IMR-90 (cell line): ENCODE data around the gene CTBP2. TPM values are rescaled to one million over a fixed set of nuclear protein-coding genes. Genes with fewer than 3 reads are reported as not detected.

ENCODE experiments used
- ATAC-seq: fragments of 200-7000 bp; cut with Tn5 transposase; 2 replicates; pipeline ENCODE4 v1.9.1; 2020; ENCODE audit warnings: low read depth, mild to moderate bottlenecking, moderate library complexity
- BruUV-seq: library from RNA; stranded (reverse); fragments of 400-500 nt; replicated peaks from 2 replicates; lab custom pipeline; 2021; lab: Mats Ljungman, UMichigan
- CTCF ChIA-PET: fragments of 300-600 bp; formaldehyde crosslinking; extraction: SDS; loops from one replicate; lab custom pipeline; 2021; ENCODE audit warnings: antibody characterized with exemption; lab: Yijun Ruan, JAX
- POLR2A ChIA-PET: fragments of 300-600 bp; sonication (Branson Sonifier 250); formaldehyde crosslinking; loops from one replicate; lab custom pipeline; 2022; ENCODE audit warnings: antibody characterized with exemption; ENCODE audit not compliant: unreplicated experiment; lab: Charles Lee
- DNase-seq: peaks from one replicate; pipeline ENCODE4 v3.0.0; 2013
- H2AFZ ChIP-seq: replicated peaks from 2 replicates; pipeline ENCODE3; 2013; ENCODE audit warnings: low read length, mild to moderate bottlenecking; ENCODE audit not compliant: poor library complexity
- H2AK5ac ChIP-seq: 2 replicates; pipeline ENCODE4 v1.6.1; 2013; ENCODE audit warnings: low read depth, low read length, inconsistent platforms
- H2AK9ac ChIP-seq: replicated peaks from 2 replicates; pipeline ENCODE3; 2013; ENCODE audit warnings: mild to moderate bottlenecking, low read depth, low read length, moderate library complexity; ENCODE audit not compliant: poor library complexity
- H2BK120ac ChIP-seq: 2 replicates; pipeline ENCODE4 v1.6.1; 2013; ENCODE audit warnings: low read depth, low read length, inconsistent platforms
- H2BK15ac ChIP-seq: 3 replicates; pipeline ENCODE4 v1.6.1; 2013; ENCODE audit warnings: low read depth, low read length, inconsistent platforms
- H2BK20ac ChIP-seq: 2 replicates; pipeline ENCODE4 v1.6.1; 2013; ENCODE audit warnings: low read depth, mild to moderate bottlenecking, inconsistent platforms, low read length, moderate library complexity
- H2BK5ac ChIP-seq: 2 replicates; pipeline ENCODE4 v1.6.1; 2013; ENCODE audit warnings: mild to moderate bottlenecking, low read depth, low read length, inconsistent platforms; ENCODE audit not compliant: poor library complexity, severe bottlenecking
- H3K14ac ChIP-seq: replicated peaks from 2 replicates; pipeline ENCODE4 v1.6.1; 2013; ENCODE audit warnings: low read depth, low read length, inconsistent platforms
- H3K18ac ChIP-seq: 2 replicates; pipeline ENCODE4 v1.6.1; 2013; ENCODE audit warnings: low read depth, low read length, control low read depth
- H3K23ac ChIP-seq: 2 replicates; pipeline ENCODE4 v1.6.1; 2013; ENCODE audit warnings: low read depth, low read length, inconsistent platforms
- H3K27ac ChIP-seq: 2 replicates; pipeline ENCODE4 v1.5.1; 2013; ENCODE audit warnings: mild to moderate bottlenecking, control low read depth, low read length; ENCODE audit not compliant: insufficient read depth
- H3K27me3 ChIP-seq: 2 replicates; pipeline ENCODE4 v1.6.1; 2013; ENCODE audit warnings: low read length; ENCODE audit not compliant: control insufficient read depth, insufficient read depth
- H3K36me3 ChIP-seq: 2 replicates; pipeline ENCODE4 v1.6.1; 2013; ENCODE audit warnings: low read length, mixed read lengths; ENCODE audit not compliant: control insufficient read depth, insufficient read depth
- H3K4ac ChIP-seq: 2 replicates; pipeline ENCODE4 v1.6.1; 2013; ENCODE audit warnings: low read depth, low read length, inconsistent platforms
- H3K4me1 ChIP-seq: 2 replicates; pipeline ENCODE4 v1.6.1; 2013; ENCODE audit warnings: low read length, mixed read lengths; ENCODE audit not compliant: control insufficient read depth, insufficient read depth
- H3K4me2 ChIP-seq: 2 replicates; pipeline ENCODE4 v1.6.1; 2013; ENCODE audit warnings: low read depth, mild to moderate bottlenecking, control low read depth, low read length, moderate library complexity
- H3K4me3 ChIP-seq: 2 replicates; pipeline ENCODE4 v1.5.1; 2013; ENCODE audit warnings: low read depth, mild to moderate bottlenecking, control low read depth, low read length, moderate library complexity; ENCODE audit not compliant: insufficient read depth
- H3K56ac ChIP-seq: 2 replicates; pipeline ENCODE4 v1.6.1; 2013; ENCODE audit warnings: low read length, inconsistent platforms; ENCODE audit not compliant: insufficient read depth; ENCODE audit errors: extremely low read depth
- H3K79me1 ChIP-seq, 2 experiments: 2 replicates each; pipeline ENCODE4 v1.6.1; 2013; ENCODE audit warnings: low read length in 2 of 2, inconsistent platforms in 1 of 2, low read depth in 1 of 2
- H3K9ac ChIP-seq: 2 replicates; pipeline ENCODE4 v1.6.1; 2013; ENCODE audit warnings: low read depth, low read length, control low read depth
- H3K9me1 ChIP-seq: 2 replicates; pipeline ENCODE4 v1.6.1; 2013; ENCODE audit warnings: low read length, inconsistent platforms; ENCODE audit not compliant: insufficient read depth
- H3K9me3 ChIP-seq: 2 replicates; pipeline ENCODE4 v1.6.1; 2013; ENCODE audit warnings: low read length; ENCODE audit not compliant: control insufficient read depth, insufficient read depth
- H4K20me1 ChIP-seq: 2 replicates; pipeline ENCODE4 v1.6.1; 2013; ENCODE audit warnings: low read length, inconsistent platforms; ENCODE audit not compliant: insufficient read depth
- H4K5ac ChIP-seq: 2 replicates; pipeline ENCODE4 v1.6.1; 2013; ENCODE audit warnings: mild to moderate bottlenecking, low read depth, low read length, control low read depth
- H4K8ac ChIP-seq, 2 experiments: 2 replicates each; pipeline ENCODE4 v1.6.1; 2013; ENCODE audit warnings: low read depth in 2 of 2, low read length in 2 of 2, control low read depth in 1 of 2, inconsistent platforms in 1 of 2
- H4K91ac ChIP-seq: 2 replicates; pipeline ENCODE4 v1.6.1; 2013; ENCODE audit warnings: low read depth, low read length, inconsistent platforms; ENCODE audit not compliant: insufficient read depth
- BHLHE40 ChIP-seq: fragments of 150-350 bp; IDR thresholded peaks from 2 replicates; pipeline ENCODE4 v1.6.1; 2016; ENCODE audit warnings: mild to moderate bottlenecking, low read depth, low read length
- CEBPB ChIP-seq: IDR thresholded peaks from 2 replicates; pipeline ENCODE4 v1.6.1; 2012; ENCODE audit warnings: low read depth, low read length, improper control_type of control experiment
- CHD1 ChIP-seq: IDR thresholded peaks from 2 replicates; pipeline ENCODE4 v1.6.1; 2012; ENCODE audit warnings: low read depth, low read length, improper control_type of control experiment
- CTCF ChIP-seq: conservative IDR thresholded peaks from 2 replicates; pipeline ENCODE4 v1.5.1; 2012; ENCODE audit warnings: mild to moderate bottlenecking, low read depth, low read length, improper control_type of control experiment
- FOS ChIP-seq: fragments of 150-350 bp; IDR thresholded peaks from 2 replicates; pipeline ENCODE4 v1.6.1; 2016; ENCODE audit warnings: low read depth, low read length
- MAFK ChIP-seq: IDR thresholded peaks from 2 replicates; pipeline ENCODE4 v1.6.1; 2012; ENCODE audit warnings: low read depth, low read length, improper control_type of control experiment
- MAZ ChIP-seq: IDR thresholded peaks from 2 replicates; pipeline ENCODE4 v1.6.1; 2012; ENCODE audit warnings: low read depth, mild to moderate bottlenecking, low read length, improper control_type of control experiment, moderate library complexity, borderline replicate concordance
- MXI1 ChIP-seq: IDR thresholded peaks from 2 replicates; pipeline ENCODE4 v1.6.1; 2012; ENCODE audit warnings: low read depth, mild to moderate bottlenecking, low read length, moderate library complexity, borderline replicate concordance
- NFE2L2 ChIP-seq: fragments of 150-350 bp; IDR thresholded peaks from 2 replicates; pipeline ENCODE4 v1.6.1; 2016; ENCODE audit warnings: low read depth, mild to moderate bottlenecking, low read length
- POLR2A ChIP-seq: IDR thresholded peaks from 2 replicates; pipeline ENCODE4 v1.6.1; 2012; ENCODE audit warnings: mild to moderate bottlenecking, low read depth, low read length
- RAD21 ChIP-seq: IDR thresholded peaks from 2 replicates; pipeline ENCODE4 v1.6.1; 2012; ENCODE audit warnings: low read length, improper control_type of control experiment
- RCOR1 ChIP-seq: IDR thresholded peaks from 2 replicates; pipeline ENCODE4 v1.6.1; 2012; ENCODE audit warnings: mild to moderate bottlenecking, low read length, improper control_type of control experiment; ENCODE audit not compliant: insufficient replicate concordance
- RFX5 ChIP-seq: IDR thresholded peaks from 2 replicates; pipeline ENCODE4 v1.8.0; 2012; ENCODE audit warnings: low read depth, mild to moderate bottlenecking, low read length, moderate library complexity
- SMC3 ChIP-seq: fragments of 150-350 bp; IDR thresholded peaks from 2 replicates; pipeline ENCODE4 v1.6.1; 2016; ENCODE audit warnings: low read depth, mild to moderate bottlenecking, antibody characterized with exemption, low read length, moderate library complexity
- WGBS, 2 experiments: methylation state at CpG; one replicate each; pipeline versions ENCODE4 v1.1.5 to v1.1.7; 2013; ENCODE audit warnings: missing lambda C conversion rate in 2 of 2; ENCODE audit not compliant: insufficient read length in 1 of 2; ENCODE audit errors: extremely low coverage in 2 of 2; 5-methylcytosine and 5-hydroxymethylcytosine counted together
- dilution Hi-C: fragments of 300-500 bp; cut with HindIII; formaldehyde crosslinking; loops from one replicate; pipeline ENCODE4 v1.14.3; 2018; ENCODE audit warnings: low sequenced_read_pairs; ENCODE audit not compliant: unreplicated experiment
- in situ Hi-C: fragments of 300-500 bp; cut with MboI; formaldehyde crosslinking; loops from 3 replicates; pipeline ENCODE4 v1.14.3; 2019; ENCODE audit warnings: low sequenced_read_pairs, inconsistent platforms, mixed read lengths
- intact Hi-C: fragments of 100-400 bp; cut with micrococcal nuclease; formaldehyde crosslinking; loops from 2 replicates; pipeline ENCODE4 v1.10.0; 2022
- polyA plus RNA-seq, 3 experiments: library from polyadenylated mRNA; depleted of rRNA; stranded (reverse); fragments of >200 nt; gene quantifications; 2 replicates each; pipeline ENCODE4 v1.2.3, GENCODE V29; 2012; ENCODE audit warnings: low replicate concordance in 1 of 3
- total RNA-seq: library from RNA; depleted of rRNA; stranded (reverse); fragments of >200 nt; gene quantifications from 2 replicates; pipeline ENCODE4 v1.2.3, GENCODE V29; 2012
- TF ChIP-seq, protein P1 (sequence below): fragments of 150-350 bp; IDR thresholded peaks from 2 replicates; pipeline ENCODE4 v1.6.1; 2017; ENCODE audit warnings: mild to moderate bottlenecking, antibody characterized with exemption, low read length, low read depth

CTBP2 gene
- total and polyA plus RNA-seq, 2 of the 4 experiments (the other 2 are of a cell fraction) = 81.0 to 86.6 TPM

GRCh38 chr10:125011926-125012705 lies 148.2 kb downstream of the CTBP2 start:
- Histone ChIP-seq H3K18ac (no peak overlapping the region), H3K27ac (no peak overlapping the region), H4K5ac (no peak overlapping the region), H3K4ac (no peak overlapping the region), H2BK20ac (no peak overlapping the region), H3K27me3 (no peaks in the 10 kb centered on the region), H3K14ac (no peak overlapping the region), H3K79me1 (peaks cover 45 to 96% of the 10 kb centered on the region in 2 experiments), H4K20me1 (peaks cover 86% of the 10 kb centered on the region), H4K91ac (no peak overlapping the region), H2BK15ac (no peak overlapping the region), H4K8ac (no peak overlapping the region), H3K9ac (no peak overlapping the region), H2AK5ac (no peak overlapping the region), H2AFZ (no peak overlapping the region), H3K9me1 (peaks cover 33% of the 10 kb centered on the region), H2AK9ac (no peak overlapping the region), H3K36me3 (peaks cover 22% of the 10 kb centered on the region; the same call in 1 of the 2 replicates), H3K4me2 (no peak overlapping the region), H3K4me1 (peaks cover 5% of the 10 kb centered on the region; the same call in 1 of the 2 replicates), H3K4me3 (no peak overlapping the region), H3K23ac (no peak overlapping the region), H3K56ac (no peak overlapping the region), H2BK120ac (no peak overlapping the region), H3K9me3 (no peaks in the 10 kb centered on the region), H2BK5ac (no peak overlapping the region)
- dilution Hi-C loops = no loop called here
- no peak for TF ChIP-seq CEBPB
- TF ChIP-seq NFE2L2 = no peak
- no peak for TF ChIP-seq RCOR1
- no peak for TF ChIP-seq FOS
- TF ChIP-seq, protein P1, sequence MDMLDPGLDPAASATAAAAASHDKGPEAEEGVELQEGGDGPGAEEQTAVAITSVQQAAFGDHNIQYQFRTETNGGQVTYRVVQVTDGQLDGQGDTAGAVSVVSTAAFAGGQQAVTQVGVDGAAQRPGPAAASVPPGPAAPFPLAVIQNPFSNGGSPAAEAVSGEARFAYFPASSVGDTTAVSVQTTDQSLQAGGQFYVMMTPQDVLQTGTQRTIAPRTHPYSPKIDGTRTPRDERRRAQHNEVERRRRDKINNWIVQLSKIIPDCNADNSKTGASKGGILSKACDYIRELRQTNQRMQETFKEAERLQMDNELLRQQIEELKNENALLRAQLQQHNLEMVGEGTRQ = no peak
- no peak for TF ChIP-seq MXI1
- no peak for TF ChIP-seq MAFK
- TF ChIP-seq RFX5 = no peak
- no peak for TF ChIP-seq POLR2A
- TF ChIP-seq RAD21 = no peak
- no peak for TF ChIP-seq MAZ
- no peak for TF ChIP-seq BHLHE40
- TF ChIP-seq SMC3 = no peak
- no peak for TF ChIP-seq CTCF
- TF ChIP-seq CHD1 = no peak
- DNase-seq = no peak
- ATAC-seq = no peak
- no TSS peak for BruUV-seq
- intact Hi-C loops = no loop called here
- 88% methylated on average over 14 of the region's 27 CpGs; no CpG with 5 or more reads in 1 of the 2 experiments for WGBS, 2 experiments
- in situ Hi-C loops = no loop called here
- ChIA-PET POLR2A (no interaction called here), CTCF (no interaction called here)
